GM21723 (cell line): ENCODE results near the gene NDUFB5.
A peak's percentile ranks its signal among the peaks of the same experiment; 100 is the strongest.
"Not testable (repeated sequence)": the region's sequence is repeated elsewhere in the genome, so short reads cannot be mapped to it uniquely, and the experiment has no call there.

Experiments
- ATAC-seq: cut with Tn5 transposase; IDR thresholded peaks from one replicate; pipeline ENCODE4 v1.9.1; 2021; ENCODE audit warnings: mild to moderate bottlenecking, moderate library complexity; ENCODE audit not compliant: unreplicated experiment

Gene NDUFB5

GRCh38 chr3:179630753-179631451 is 26.3 kb downstream of the NDUFB5 start:
- no peak for ATAC-seq

GRCh38 chr3:179640469-179640868 is 35.9 kb downstream of the NDUFB5 start:
- no peak for ATAC-seq

DNA sequence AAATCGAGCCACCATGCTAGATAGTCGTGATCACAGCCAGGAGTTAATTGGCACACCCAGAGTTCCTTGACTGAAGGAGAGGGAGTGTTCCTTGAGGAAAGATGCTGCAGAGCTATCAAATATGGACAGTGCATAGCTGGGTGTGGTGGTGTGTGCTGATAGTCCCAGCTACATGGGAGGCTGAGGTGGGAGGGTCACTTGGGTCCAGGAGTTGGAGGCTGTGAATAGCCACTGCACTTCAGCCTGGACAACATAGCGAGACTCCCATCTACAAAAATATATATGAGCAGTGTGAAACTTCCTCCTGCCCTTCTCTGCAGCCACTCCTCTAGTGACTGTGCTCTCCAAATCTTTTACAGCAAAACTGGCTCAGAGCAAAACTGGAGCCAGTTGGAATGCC is 38.3 kb downstream of the NDUFB5 start:
- no peak for ATAC-seq

DNA sequence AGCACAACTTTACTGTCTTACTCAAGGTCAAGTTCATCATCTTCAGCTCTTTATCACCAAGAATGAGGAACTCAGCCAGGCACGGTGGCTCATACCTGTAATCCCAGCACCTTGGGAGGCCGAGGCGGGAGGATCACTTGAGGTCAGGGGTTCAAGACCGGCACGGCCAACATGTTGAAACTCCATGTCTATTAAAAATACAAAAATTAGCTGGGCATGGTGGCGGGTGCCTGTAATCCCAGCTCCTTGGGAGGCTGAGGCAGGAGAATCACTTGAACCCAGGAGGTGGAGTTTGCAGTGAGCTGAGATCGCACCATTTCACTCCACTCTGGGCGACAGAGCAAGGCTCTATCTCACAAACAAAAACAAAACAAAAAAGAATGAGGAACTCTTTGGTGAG is 39.2 kb downstream of the NDUFB5 start:
- not testable (repeated sequence) for ATAC-seq

GRCh38 chr3:179646177-179646576 is 41.6 kb downstream of the NDUFB5 start:
- ATAC-seq = no peak

GRCh38 chr3:179651687-179652446 is 47.3 kb downstream of the NDUFB5 start:
- ATAC-seq = no peak

GRCh38 chr3:179652447-179653095 is 48.0 kb downstream of the NDUFB5 start, which contains the start of gene USP13:
Gene USP13 (plus strand): TSS chr3:179653040. CDS start chr3:179653226, 186 bp downstream.
- ATAC-seq = peak; percentile 58

DNA sequence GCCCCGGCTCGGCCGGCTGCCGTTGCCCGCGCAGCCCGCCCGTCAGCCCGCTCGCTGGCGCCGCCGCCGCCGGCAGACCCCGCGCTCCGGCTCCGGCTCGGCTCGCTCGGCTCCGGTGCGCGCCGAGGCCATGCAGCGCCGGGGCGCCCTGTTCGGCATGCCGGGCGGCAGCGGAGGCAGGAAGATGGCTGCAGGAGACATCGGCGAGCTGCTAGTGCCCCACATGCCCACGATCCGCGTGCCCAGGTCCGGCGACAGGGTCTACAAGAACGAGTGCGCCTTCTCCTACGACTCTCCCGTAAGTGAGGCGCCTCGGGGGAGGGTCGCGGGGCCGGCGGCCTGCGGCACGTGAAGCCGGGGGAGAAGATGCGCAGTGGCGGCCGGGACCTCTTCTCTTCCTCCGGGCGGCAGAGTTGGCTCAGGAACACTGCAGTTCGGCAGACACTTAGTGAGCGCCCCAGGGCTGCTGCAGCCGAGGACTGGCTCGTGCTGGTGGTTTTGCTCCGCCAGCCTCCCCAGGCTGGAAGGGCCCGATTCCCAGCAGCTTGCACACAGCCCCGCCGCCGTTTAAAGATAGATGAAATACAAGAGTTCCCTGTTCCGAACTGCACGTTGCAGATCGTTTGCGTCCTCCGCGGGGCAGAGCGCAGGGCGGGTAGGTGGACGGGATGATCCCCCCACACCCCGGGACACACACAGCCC is 48.7 kb downstream of the NDUFB5 start:
- ATAC-seq = peak; percentile 70

- ATAC-seq = no peak
These were observed 50.6 kb downstream of the NDUFB5 start for GRCh38 chr3:179655236-179655635.

DNA sequence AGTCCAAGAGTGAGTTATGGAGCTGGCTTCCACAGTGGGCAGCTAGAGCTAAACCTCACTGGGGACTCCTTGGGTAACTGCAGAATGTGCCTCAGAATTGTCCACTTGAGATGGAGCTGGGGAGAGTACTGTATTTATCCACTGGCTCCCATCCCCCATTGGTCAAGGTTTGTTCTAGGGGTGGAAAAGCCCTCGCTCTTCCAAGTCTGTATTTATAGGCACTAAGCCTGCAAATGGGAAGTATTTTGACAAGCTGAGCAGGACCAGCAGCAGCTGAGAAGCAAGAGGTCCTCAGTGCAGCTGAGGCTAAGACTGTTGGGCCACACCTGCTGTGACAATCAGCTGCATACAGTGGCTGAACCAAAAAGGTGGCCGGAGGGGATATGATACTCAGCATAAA is 54.0 kb downstream of the NDUFB5 start:
- no peak for ATAC-seq

DNA sequence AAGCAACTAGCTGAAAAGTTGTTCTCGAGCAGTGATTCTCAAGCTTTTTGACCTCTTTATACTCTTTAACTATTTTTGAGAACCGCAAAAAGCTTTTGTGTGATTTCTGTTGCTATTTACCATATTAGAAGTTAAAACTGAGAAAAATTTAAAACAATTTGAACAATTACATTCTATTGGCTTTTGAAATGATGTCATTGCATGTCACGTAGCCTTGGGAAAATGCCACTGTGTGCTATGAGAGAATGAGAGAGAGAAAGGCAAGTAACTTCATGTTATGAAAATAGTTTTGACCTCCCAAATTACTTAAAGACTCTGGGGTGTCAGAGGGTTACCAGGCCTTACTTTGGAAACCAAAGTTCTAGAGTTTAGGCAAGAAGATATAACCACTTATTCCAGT is 56.3 kb downstream of the NDUFB5 start:
- no peak for ATAC-seq

GRCh38 chr3:179661777-179662176 is 57.2 kb downstream of the NDUFB5 start:
- no peak for ATAC-seq

DNA sequence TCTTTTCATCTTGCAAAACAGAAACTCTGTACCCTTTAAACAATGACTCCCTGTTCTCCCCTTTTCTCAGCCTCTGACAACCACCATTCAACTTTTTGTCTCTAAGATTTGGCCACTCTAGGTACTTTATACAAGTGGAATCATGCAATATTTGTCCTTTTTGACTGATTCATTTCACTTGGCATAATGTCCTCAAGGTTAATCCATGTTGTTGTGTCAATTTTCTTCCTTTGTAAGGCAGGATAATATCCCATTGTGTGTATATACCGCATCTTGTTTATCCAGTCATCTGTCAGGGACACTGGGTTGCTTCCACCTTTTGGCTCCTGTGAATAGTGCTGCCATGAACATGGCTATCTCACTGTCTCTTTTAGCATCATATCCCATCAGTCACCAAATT is 58.5 kb downstream of the NDUFB5 start:
- no peak for ATAC-seq

- no peak for ATAC-seq
These were observed 61.4 kb downstream of the NDUFB5 start for GRCh38 chr3:179666030-179666429.

- no peak for ATAC-seq
These were observed 61.9 kb downstream of the NDUFB5 start for GRCh38 chr3:179666436-179667035.

DNA sequence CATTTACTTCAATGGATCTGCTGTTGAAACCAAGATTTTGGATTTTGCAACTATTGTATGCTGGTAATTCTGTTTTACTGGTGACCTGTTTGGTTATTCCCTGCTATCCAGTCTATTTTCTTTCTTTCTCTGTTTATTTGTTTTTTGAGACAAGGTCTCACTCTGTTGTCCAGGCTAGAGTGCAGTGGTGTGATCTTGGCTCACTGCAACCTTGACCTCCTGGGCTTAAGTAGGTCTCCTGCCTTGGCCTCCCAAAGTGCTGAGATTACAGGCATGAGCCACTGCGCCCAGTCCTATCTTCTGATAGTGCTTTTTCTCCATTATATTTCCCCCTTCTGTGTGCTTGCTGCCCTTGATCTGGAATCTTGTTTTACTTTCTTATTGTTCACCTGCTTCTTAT is 63.8 kb downstream of the NDUFB5 start:
- ATAC-seq = no peak

- ATAC-seq = no peak
These were observed 65.7 kb downstream of the NDUFB5 start for GRCh38 chr3:179670311-179670710.

GRCh38 chr3:179671309-179671708 is 66.7 kb downstream of the NDUFB5 start:
- ATAC-seq = no peak

- no peak for ATAC-seq
These were observed 67.2 kb downstream of the NDUFB5 start for GRCh38 chr3:179671747-179672242.

DNA sequence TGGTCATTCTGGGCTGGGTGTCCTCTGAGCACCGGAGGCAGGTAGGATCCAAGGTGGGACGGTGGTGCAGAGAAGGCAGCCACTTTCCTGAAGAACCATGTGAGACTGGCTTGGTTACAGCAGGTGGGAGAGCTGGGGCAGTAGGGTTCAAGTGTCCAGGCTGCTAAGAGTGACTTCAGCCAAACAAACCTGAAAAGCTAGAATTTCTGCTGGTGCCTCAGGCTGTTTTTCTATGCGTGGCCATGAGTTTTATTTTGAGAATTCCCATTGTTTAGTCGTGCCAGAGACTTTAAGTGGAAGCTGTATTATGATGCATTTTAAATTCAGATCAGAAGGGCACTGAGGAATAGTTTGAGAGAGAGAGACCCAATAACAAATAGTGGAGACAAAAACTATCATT is 68.3 kb downstream of the NDUFB5 start:
- no peak for ATAC-seq

DNA sequence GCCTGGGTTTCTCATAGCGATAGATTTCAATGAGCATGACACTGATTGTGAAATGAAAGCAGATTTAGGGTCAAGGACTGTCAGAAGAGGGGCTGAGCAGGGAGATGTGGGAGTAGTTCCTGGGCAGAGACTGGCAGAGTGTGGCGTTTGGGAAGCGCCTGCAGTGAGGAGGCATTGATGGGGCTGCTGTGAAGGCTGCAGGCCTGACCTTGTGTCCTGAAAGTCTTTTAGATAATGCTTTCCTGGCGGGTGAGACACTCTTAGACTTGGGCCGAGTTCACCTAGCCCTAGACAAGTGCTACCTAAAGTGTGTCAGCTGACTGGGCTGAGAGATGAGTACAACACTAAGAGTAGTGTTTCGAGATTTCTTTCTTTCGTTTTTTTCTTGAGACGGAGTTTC is 68.9 kb downstream of the NDUFB5 start:
- no peak for ATAC-seq
